GM12892 (cell line): Measurements from ENCODE around the gene TMF1. TPM values are rescaled to one million over a fixed set of nuclear protein-coding genes. Genes with fewer than 3 reads are reported as not detected.

Experiments used
- DNase-seq: peaks from one replicate; pipeline ENCODE4 v3.0.0; 2011; ENCODE audit not compliant: insufficient read length
- FAIRE-seq: peaks from 2 replicates; lab custom pipeline; 2011; peaks lifted over from hg19 to GRCh38; lab: Jason Lieb, UNC
- POLR2A ChIP-seq: IDR thresholded peaks from 2 replicates; pipeline ENCODE4 v1.6.1; 2011; ENCODE audit warnings: low read depth, low read length, control low read depth
- POLR2AphosphoS5 ChIP-seq: IDR thresholded peaks from 2 replicates; pipeline ENCODE4 v1.6.1; 2011; ENCODE audit warnings: low read depth, low read length, control low read depth
- TAF1 ChIP-seq: IDR thresholded peaks from 2 replicates; pipeline ENCODE4 v1.6.1; 2011; ENCODE audit warnings: low read depth, mild to moderate bottlenecking, control low read depth, low read length, borderline replicate concordance
- polyA plus RNA-seq: library from polyadenylated mRNA; unstranded; fragments of >200 nt; gene quantifications from one replicate; pipeline ENCODE4 v1.2.1, GENCODE V29; 2012; ENCODE audit warnings: missing spikeins, inconsistent platforms; ENCODE audit not compliant: missing spikeins

Gene TMF1, protein sequence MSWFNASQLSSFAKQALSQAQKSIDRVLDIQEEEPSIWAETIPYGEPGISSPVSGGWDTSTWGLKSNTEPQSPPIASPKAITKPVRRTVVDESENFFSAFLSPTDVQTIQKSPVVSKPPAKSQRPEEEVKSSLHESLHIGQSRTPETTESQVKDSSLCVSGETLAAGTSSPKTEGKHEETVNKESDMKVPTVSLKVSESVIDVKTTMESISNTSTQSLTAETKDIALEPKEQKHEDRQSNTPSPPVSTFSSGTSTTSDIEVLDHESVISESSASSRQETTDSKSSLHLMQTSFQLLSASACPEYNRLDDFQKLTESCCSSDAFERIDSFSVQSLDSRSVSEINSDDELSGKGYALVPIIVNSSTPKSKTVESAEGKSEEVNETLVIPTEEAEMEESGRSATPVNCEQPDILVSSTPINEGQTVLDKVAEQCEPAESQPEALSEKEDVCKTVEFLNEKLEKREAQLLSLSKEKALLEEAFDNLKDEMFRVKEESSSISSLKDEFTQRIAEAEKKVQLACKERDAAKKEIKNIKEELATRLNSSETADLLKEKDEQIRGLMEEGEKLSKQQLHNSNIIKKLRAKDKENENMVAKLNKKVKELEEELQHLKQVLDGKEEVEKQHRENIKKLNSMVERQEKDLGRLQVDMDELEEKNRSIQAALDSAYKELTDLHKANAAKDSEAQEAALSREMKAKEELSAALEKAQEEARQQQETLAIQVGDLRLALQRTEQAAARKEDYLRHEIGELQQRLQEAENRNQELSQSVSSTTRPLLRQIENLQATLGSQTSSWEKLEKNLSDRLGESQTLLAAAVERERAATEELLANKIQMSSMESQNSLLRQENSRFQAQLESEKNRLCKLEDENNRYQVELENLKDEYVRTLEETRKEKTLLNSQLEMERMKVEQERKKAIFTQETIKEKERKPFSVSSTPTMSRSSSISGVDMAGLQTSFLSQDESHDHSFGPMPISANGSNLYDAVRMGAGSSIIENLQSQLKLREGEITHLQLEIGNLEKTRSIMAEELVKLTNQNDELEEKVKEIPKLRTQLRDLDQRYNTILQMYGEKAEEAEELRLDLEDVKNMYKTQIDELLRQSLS
- polyA plus RNA-seq, result 25.2 TPM

- FAIRE-seq (peak; percentile 100), DNase-seq (peak; percentile 64)
- TF ChIP-seq POLR2AphosphoS5, result no peak; the same call in 1 of the 2 replicates
- TF ChIP-seq POLR2A, result peak; percentile 49
Observed at GRCh38 chr3:69051756-69052471, at the start of gene TMF1. TSS of gene TMF1 (minus strand) at chr3:69052333. CDS start at chr3:69052086, 247 bp downstream.

DNA sequence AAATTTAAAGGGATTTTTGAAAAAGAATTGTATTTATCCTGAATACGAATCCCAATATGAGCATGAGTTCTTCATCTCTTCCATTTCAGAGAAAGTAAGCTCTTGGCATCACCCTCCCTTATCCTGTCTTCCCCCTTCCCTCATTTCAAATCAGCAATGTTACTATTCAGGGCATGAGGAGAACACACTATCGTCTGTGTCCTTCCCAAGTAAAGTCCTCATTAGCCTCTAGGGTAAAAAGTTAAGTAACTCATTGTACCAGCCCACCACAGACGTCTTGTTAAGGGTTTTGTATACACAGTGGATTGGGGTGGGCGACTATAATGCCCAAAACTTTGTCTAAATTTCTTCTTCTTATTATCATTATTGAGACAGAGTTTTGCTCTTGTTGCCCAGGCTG is 47.4 kb upstream of the TMF1 start:
- DNase-seq (no peak), FAIRE-seq (no peak)
- TF ChIP-seq TAF1, result no peak
- no peak for TF ChIP-seq POLR2A
- no peak for TF ChIP-seq POLR2AphosphoS5

DNA sequence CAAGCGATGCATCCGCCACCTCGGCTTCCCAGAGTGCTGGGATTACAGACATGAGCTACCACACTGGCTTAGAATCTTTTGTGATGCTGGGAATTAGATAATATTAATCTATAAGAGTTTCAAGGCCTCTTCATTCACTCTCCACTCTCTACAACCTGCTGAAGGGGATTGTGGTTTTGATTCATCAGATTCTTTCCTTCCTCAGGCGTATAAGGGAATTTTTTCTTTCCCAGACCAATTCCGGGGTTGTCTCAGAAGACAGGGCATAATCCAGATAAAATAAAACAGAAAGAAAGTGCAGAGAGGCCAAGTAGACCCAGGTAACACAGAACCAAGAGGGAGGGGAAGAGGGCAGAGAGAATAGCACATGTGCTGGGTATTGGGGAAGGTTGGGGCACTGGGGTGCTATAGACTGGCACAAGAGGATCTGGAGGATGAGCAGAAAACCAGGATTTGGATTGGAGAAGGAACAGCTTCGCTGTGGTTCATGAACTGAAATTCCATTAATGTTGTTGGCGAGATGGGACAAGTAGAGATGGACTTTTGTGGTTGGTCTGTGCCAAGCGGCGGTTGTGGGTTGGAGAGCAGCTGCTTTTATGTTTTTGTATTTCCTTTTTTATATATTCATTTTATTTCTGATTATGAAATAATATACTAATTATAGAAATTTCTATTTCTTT is 45.4 kb upstream of the TMF1 start:
- FAIRE-seq, result no peak
- TF ChIP-seq POLR2A (no peak), TAF1 (no peak), POLR2AphosphoS5 (no peak)
- no peak for DNase-seq

DNA sequence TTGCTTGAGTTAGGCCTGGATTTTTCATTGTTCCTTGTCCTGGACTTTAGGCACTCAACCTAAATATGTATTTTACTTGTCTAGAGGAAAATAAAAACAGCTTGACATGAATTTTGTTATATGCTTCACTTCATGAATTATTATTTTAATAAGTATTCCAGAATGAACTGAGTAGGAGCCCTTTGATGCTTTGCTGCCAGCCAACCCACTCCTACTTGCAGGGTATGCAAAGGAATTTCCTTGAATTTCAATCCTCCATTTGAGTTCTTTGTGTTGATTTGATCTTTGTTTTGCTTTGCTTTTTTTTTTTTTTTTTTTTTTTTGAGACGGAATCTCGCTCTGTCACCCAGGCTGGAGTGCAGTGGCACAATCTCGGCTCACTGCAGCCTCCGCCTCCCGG is 44.2 kb upstream of the TMF1 start:
- FAIRE-seq, result no peak
- DNase-seq, result no peak
- TF ChIP-seq POLR2A (no peak), POLR2AphosphoS5 (no peak), TAF1 (no peak)

GRCh38 chr3:69095636-69096035 is 43.5 kb upstream of the TMF1 start:
- no peak for DNase-seq
- no peak for FAIRE-seq
- TF ChIP-seq POLR2AphosphoS5 (no peak), POLR2A (no peak), TAF1 (no peak)

DNA sequence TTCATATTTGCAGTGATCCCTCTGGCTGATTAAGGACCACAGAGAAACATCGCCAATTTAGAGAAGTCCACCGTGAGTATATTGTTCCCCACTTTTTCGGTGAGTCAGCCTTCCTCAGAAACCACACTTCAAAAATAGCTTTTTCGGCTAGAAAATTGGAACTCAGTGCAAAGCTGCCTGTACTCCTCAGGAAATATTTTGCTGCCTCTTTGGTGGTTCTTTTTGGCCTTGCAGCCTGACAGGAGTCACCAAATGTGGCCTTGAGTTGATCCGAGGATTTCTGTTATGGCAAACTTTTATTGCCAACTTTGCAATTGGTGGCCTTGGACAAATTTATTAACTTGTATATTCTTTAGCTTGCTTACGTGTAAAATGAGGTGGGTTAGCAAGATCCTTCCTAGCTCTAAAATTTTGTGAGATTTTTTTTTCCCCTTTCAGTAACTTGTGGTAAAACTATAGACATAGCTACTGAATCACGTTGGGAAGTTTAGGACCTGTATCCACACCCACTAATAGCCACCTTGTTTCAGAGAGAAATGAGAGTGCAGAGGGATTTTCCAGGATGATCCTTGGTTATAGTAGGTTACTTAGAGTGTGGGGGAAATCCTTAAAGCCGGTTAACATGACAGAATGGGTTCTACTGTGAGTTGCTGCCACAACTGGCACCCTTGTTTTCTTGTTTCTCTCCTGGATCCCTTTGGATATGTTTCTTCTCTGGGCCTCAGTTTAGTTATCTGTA is 42.5 kb upstream of the TMF1 start:
- no peak for FAIRE-seq
- TF ChIP-seq TAF1 (no peak), POLR2A (no peak), POLR2AphosphoS5 (no peak)
- DNase-seq, result no peak

DNA sequence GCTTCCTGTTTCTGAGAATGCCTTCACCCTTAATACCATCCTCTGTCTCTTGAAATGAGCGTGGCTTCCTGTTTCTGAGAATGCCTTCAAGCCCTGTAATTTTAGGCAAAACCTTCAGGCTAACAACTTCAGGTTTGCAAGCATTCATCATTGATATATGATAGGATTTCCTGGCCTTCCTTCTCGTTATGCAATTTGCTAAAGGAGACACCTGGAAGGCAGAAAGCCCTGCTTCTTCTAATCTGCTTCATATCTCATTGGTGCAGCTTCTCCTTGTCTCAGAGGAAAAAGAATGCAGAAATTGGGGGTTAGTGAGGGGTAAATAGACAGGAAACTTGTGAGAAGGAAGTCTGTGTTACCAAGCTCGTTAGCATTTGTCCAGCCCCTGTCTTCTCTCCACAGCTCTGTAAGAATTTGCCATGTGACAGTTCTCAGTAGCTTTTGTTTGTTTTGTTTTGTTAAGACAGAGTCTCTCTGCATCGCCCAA is 39.9 kb upstream of the TMF1 start:
- DNase-seq (no peak), FAIRE-seq (peak; percentile 96)
- TF ChIP-seq POLR2A, result no peak
- TF ChIP-seq TAF1, result no peak
- no peak for TF ChIP-seq POLR2AphosphoS5

GRCh38 chr3:69091389-69092029 is 39.4 kb upstream of the TMF1 start:
- no peak for FAIRE-seq
- DNase-seq, result no peak
- TF ChIP-seq POLR2AphosphoS5 (no peak), POLR2A (no peak), TAF1 (no peak)

DNA sequence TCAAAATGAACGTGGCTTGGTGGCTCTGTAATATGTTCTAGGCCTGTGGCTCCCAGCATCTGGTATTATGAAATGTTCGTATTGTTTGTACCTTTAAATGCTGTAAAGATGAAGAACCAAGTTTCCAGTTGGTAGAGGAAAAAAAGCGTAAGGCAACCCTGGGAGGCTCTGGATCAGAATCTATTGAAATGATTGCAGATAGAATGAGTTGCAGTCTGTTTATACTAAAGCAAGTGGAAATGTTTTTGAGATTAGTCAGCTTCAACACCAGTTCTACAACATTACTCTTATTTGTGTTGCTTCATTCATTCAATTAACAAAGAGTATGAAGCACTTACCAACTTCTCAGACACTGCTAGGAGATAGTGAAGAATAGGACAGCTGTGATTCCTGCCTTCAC is 37.9 kb upstream of the TMF1 start:
- FAIRE-seq (peak; percentile 51), DNase-seq (no peak)
- TF ChIP-seq POLR2AphosphoS5, result no peak
- TF ChIP-seq POLR2A, result no peak
- no peak for TF ChIP-seq TAF1
